OCI-M2 (cell line): Measurements from ENCODE around the gene SPC24.
"Not testable (repeated sequence)": the region's sequence is repeated elsewhere in the genome, so short reads cannot be mapped to it uniquely, and the experiment has no call there.

Source experiments
- DNase-seq: peaks from one replicate; lab custom pipeline; 2025; ENCODE audit not compliant: unreplicated experiment; lab: John Stamatoyannopoulos, UW

The SPC24 gene

GRCh38 chr19:11131471-11131870 lies 24.1 kb downstream of the SPC24 start:
- no peak for DNase-seq

- peak; percentile 98 for DNase-seq
These were observed 24.6 kb downstream of the SPC24 start for GRCh38 chr19:11130824-11131455.

GRCh38 chr19:11127905-11128304 lies 27.7 kb downstream of the SPC24 start:
- DNase-seq = no peak

- peak; percentile 95 for DNase-seq
These were observed 29.4 kb downstream of the SPC24 start for GRCh38 chr19:11125994-11126685.

GRCh38 chr19:11124157-11124556 lies 31.4 kb downstream of the SPC24 start:
- DNase-seq = not testable (repeated sequence)

- no peak for DNase-seq
These were observed 32.5 kb downstream of the SPC24 start for GRCh38 chr19:11123114-11123513.

- DNase-seq = not testable (repeated sequence)
These were observed 33.6 kb downstream of the SPC24 start for GRCh38 chr19:11121963-11122362.

- DNase-seq = no peak
These were observed 39.1 kb downstream of the SPC24 start for GRCh38 chr19:11116507-11116906.

- DNase-seq = no peak
These were observed 39.6 kb downstream of the SPC24 start for GRCh38 chr19:11115895-11116446.

GRCh38 chr19:11115042-11115441 lies 40.5 kb downstream of the SPC24 start:
- no peak for DNase-seq

- no peak for DNase-seq
These were observed 42.4 kb downstream of the SPC24 start for GRCh38 chr19:11113140-11113708.

- DNase-seq = no peak
These were observed 43.8 kb downstream of the SPC24 start for GRCh38 chr19:11111771-11112144.

- DNase-seq = no peak
These were observed 44.3 kb downstream of the SPC24 start for GRCh38 chr19:11111117-11111770.

- no peak for DNase-seq
These were observed 46.8 kb downstream of the SPC24 start for GRCh38 chr19:11108746-11109145.

- no peak for DNase-seq
These were observed 49.1 kb downstream of the SPC24 start for GRCh38 chr19:11106477-11106876.

GRCh38 chr19:11105014-11105636 lies 50.5 kb downstream of the SPC24 start:
- DNase-seq = no peak

GRCh38 chr19:11103667-11104066 lies 51.9 kb downstream of the SPC24 start:
- not testable (repeated sequence) for DNase-seq

GRCh38 chr19:11102944-11103343 lies 52.6 kb downstream of the SPC24 start:
- no peak for DNase-seq

- no peak for DNase-seq
These were observed 54.5 kb downstream of the SPC24 start for GRCh38 chr19:11101057-11101456.

GRCh38 chr19:11100049-11100448 lies 55.5 kb downstream of the SPC24 start:
- DNase-seq = no peak

- DNase-seq = no peak
These were observed 56.7 kb downstream of the SPC24 start for GRCh38 chr19:11098861-11099260.
